A549 (cell line): ENCODE data around the gene NTRK2.

Source experiments
- BHLHE40 ChIP-seq: IDR thresholded peaks from 2 replicates; pipeline ENCODE4 v1.6.1; 2012; ENCODE audit warnings: low read depth, low read length, inconsistent platforms
- CHD2 ChIP-seq: fragments of 150-350 bp; IDR thresholded peaks from 2 replicates; pipeline ENCODE4 v1.6.1; 2014; ENCODE audit warnings: low read length; ENCODE audit not compliant: partially characterized antibody
- ESRRA ChIP-seq: fragments of 150-350 bp; IDR thresholded peaks from 2 replicates; pipeline ENCODE4 v1.6.1; 2014; ENCODE audit warnings: mild to moderate bottlenecking, low read length, borderline replicate concordance
- HDAC2 ChIP-seq: fragments of 200-600 bp; sonication (generic); IDR thresholded peaks from 2 replicates; pipeline ENCODE4 v1.6.1; 2016
- HOXA7 ChIP-seq: fragments of 250-450 bp; sonication (Bioruptor Pico); IDR thresholded peaks from 2 replicates; pipeline ENCODE4 v1.5.0; 2020; ENCODE audit warnings: mild to moderate bottlenecking, moderate library complexity
- JUNB ChIP-seq: fragments of >200 bp; sonication (Bioruptor Twin); formaldehyde crosslinking; IDR thresholded peaks from 2 replicates; pipeline ENCODE4 v1.6.1; 2016
- POLR2A ChIP-seq: IDR thresholded peaks from 2 replicates; pipeline ENCODE4 v1.6.1; 2012; ENCODE audit warnings: mild to moderate bottlenecking, low read length
- RFX5 ChIP-seq: fragments of 450-650 bp; IDR thresholded peaks from 2 replicates; pipeline ENCODE4 v1.7.1; 2014; ENCODE audit warnings: antibody characterized with exemption, mild to moderate bottlenecking, moderate library complexity
- ZC3H11A ChIP-seq: fragments of 450-650 bp; IDR thresholded peaks from 2 replicates; pipeline ENCODE4 v1.6.1; 2014; ENCODE audit warnings: antibody characterized with exemption, mild to moderate bottlenecking
- TF ChIP-seq, protein P1 (sequence below): IDR thresholded peaks from 2 replicates; pipeline ENCODE4 v1.6.1; 2012
- TF ChIP-seq, protein P2 (sequence below): fragments of >200 bp; sonication (Bioruptor Twin); formaldehyde crosslinking; IDR thresholded peaks from 3 replicates; pipeline ENCODE4 v1.5.1; 2016
- TF ChIP-seq, protein P3 (sequence below): fragments of 250-450 bp; sonication (Bioruptor Pico); IDR thresholded peaks from 2 replicates; pipeline ENCODE4 v1.5.0; 2021; ENCODE audit warnings: mild to moderate bottlenecking, moderate library complexity, borderline replicate concordance
- TF ChIP-seq, protein P4 (sequence below): fragments of 200-600 bp; sonication (generic); IDR thresholded peaks from 2 replicates; pipeline ENCODE4 v1.6.1; 2016; ENCODE audit warnings: antibody characterized with exemption, mild to moderate bottlenecking, moderate library complexity

GRCh38 chr9:85053206-85053786, 383.8 kb downstream of the NTRK2 start:
- TF ChIP-seq BHLHE40 = no peak
- TF ChIP-seq, protein P1, sequence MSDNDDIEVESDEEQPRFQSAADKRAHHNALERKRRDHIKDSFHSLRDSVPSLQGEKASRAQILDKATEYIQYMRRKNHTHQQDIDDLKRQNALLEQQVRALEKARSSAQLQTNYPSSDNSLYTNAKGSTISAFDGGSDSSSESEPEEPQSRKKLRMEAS = no peak
- TF ChIP-seq, protein P2, sequence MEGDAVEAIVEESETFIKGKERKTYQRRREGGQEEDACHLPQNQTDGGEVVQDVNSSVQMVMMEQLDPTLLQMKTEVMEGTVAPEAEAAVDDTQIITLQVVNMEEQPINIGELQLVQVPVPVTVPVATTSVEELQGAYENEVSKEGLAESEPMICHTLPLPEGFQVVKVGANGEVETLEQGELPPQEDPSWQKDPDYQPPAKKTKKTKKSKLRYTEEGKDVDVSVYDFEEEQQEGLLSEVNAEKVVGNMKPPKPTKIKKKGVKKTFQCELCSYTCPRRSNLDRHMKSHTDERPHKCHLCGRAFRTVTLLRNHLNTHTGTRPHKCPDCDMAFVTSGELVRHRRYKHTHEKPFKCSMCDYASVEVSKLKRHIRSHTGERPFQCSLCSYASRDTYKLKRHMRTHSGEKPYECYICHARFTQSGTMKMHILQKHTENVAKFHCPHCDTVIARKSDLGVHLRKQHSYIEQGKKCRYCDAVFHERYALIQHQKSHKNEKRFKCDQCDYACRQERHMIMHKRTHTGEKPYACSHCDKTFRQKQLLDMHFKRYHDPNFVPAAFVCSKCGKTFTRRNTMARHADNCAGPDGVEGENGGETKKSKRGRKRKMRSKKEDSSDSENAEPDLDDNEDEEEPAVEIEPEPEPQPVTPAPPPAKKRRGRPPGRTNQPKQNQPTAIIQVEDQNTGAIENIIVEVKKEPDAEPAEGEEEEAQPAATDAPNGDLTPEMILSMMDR = no peak
- TF ChIP-seq, protein P3, sequence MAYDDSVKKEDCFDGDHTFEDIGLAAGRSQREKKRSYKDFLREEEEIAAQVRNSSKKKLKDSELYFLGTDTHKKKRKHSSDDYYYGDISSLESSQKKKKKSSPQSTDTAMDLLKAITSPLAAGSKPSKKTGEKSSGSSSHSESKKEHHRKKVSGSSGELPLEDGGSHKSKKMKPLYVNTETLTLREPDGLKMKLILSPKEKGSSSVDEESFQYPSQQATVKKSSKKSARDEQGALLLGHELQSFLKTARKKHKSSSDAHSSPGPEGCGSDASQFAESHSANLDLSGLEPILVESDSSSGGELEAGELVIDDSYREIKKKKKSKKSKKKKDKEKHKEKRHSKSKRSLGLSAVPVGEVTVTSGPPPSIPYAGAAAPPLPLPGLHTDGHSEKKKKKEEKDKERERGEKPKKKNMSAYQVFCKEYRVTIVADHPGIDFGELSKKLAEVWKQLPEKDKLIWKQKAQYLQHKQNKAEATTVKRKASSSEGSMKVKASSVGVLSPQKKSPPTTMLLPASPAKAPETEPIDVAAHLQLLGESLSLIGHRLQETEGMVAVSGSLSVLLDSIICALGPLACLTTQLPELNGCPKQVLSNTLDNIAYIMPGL (CRISPR knock-in tag) = no peak
- no peak for TF ChIP-seq POLR2A
- no peak for TF ChIP-seq HOXA7
- TF ChIP-seq, protein P4, sequence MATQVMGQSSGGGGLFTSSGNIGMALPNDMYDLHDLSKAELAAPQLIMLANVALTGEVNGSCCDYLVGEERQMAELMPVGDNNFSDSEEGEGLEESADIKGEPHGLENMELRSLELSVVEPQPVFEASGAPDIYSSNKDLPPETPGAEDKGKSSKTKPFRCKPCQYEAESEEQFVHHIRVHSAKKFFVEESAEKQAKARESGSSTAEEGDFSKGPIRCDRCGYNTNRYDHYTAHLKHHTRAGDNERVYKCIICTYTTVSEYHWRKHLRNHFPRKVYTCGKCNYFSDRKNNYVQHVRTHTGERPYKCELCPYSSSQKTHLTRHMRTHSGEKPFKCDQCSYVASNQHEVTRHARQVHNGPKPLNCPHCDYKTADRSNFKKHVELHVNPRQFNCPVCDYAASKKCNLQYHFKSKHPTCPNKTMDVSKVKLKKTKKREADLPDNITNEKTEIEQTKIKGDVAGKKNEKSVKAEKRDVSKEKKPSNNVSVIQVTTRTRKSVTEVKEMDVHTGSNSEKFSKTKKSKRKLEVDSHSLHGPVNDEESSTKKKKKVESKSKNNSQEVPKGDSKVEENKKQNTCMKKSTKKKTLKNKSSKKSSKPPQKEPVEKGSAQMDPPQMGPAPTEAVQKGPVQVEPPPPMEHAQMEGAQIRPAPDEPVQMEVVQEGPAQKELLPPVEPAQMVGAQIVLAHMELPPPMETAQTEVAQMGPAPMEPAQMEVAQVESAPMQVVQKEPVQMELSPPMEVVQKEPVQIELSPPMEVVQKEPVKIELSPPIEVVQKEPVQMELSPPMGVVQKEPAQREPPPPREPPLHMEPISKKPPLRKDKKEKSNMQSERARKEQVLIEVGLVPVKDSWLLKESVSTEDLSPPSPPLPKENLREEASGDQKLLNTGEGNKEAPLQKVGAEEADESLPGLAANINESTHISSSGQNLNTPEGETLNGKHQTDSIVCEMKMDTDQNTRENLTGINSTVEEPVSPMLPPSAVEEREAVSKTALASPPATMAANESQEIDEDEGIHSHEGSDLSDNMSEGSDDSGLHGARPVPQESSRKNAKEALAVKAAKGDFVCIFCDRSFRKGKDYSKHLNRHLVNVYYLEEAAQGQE = no peak
- no peak for TF ChIP-seq CHD2
- TF ChIP-seq JUNB = no peak
- TF ChIP-seq RFX5 = no peak
- no peak for TF ChIP-seq ESRRA
- no peak for TF ChIP-seq HDAC2
- no peak for TF ChIP-seq ZC3H11A
